Rectal smooth muscle tissue (tissue), 1 donor: ENCODE results near the gene DENND2A.
"Not testable (repeated sequence)": the region's sequence is repeated elsewhere in the genome, so short reads cannot be mapped to it uniquely, and the experiment has no call there.

Source experiments
- H3K27ac ChIP-seq: one replicate; pipeline ENCODE4 v1.7.0; 2013; ENCODE audit warnings: low read depth, low read length, inconsistent platforms
- H3K27me3 ChIP-seq: one replicate; pipeline ENCODE4 v1.7.0; 2013; ENCODE audit warnings: low read length; ENCODE audit not compliant: control insufficient read depth, insufficient read depth
- H3K36me3 ChIP-seq: one replicate; pipeline ENCODE4 v1.7.0; 2013; ENCODE audit warnings: low read length; ENCODE audit not compliant: control insufficient read depth, insufficient read depth
- H3K4me1 ChIP-seq: one replicate; pipeline ENCODE4 v1.7.0; 2013; ENCODE audit warnings: low read length; ENCODE audit not compliant: control insufficient read depth, insufficient read depth
- H3K4me3 ChIP-seq: one replicate; pipeline ENCODE4 v1.7.0; 2013; ENCODE audit warnings: low read length
- H3K9ac ChIP-seq: one replicate; pipeline ENCODE4 v1.7.0; 2013; ENCODE audit warnings: low read length

DENND2A gene

GRCh38 chr7:140670343-140670935 is 29.8 kb upstream of the DENND2A start:
- Histone ChIP-seq H3K4me1 (peaks cover 5% of the 10 kb centered on the region), H3K27ac (no peak overlapping the region), H3K4me3 (no peak overlapping the region), H3K36me3 (no peaks in the 10 kb centered on the region), H3K27me3 (no peaks in the 10 kb centered on the region), H3K9ac (no peak overlapping the region)

GRCh38 chr7:140669862-140670261 is 29.2 kb upstream of the DENND2A start:
- H3K36me3 ChIP-seq, H3K9ac ChIP-seq, H3K4me1 ChIP-seq, H3K27ac ChIP-seq, H3K27me3 ChIP-seq, H3K4me3 ChIP-seq: not testable (repeated sequence)

GRCh38 chr7:140669352-140669751 is 28.7 kb upstream of the DENND2A start:
- peaks cover 2% of the 10 kb centered on the region for H3K4me1 ChIP-seq
- no peak overlapping the region for H3K9ac ChIP-seq
- H3K36me3 ChIP-seq = no peaks in the 10 kb centered on the region
- H3K27ac ChIP-seq = no peak overlapping the region
- H3K4me3 ChIP-seq = no peak overlapping the region
- H3K27me3 ChIP-seq = no peaks in the 10 kb centered on the region

- H3K9ac ChIP-seq = no peak overlapping the region
- no peaks in the 10 kb centered on the region for H3K27me3 ChIP-seq
- no peak overlapping the region for H3K4me3 ChIP-seq
- H3K27ac ChIP-seq = no peak overlapping the region
- H3K4me1 ChIP-seq = peaks cover under 1% of the 10 kb centered on the region
- no peaks in the 10 kb centered on the region for H3K36me3 ChIP-seq
Measured at GRCh38 chr7:140668641-140669040, 28.0 kb upstream of the DENND2A start.

- Histone ChIP-seq H3K27me3 (no peaks in the 10 kb centered on the region), H3K4me1 (no peaks in the 10 kb centered on the region), H3K36me3 (no peaks in the 10 kb centered on the region), H3K27ac (no peak overlapping the region), H3K9ac (no peak overlapping the region), H3K4me3 (no peak overlapping the region)
Measured at GRCh38 chr7:140667476-140667875, 26.9 kb upstream of the DENND2A start.

- not testable (repeated sequence) for H3K27me3 ChIP-seq, H3K4me1 ChIP-seq, H3K9ac ChIP-seq, H3K27ac ChIP-seq, H3K36me3 ChIP-seq, H3K4me3 ChIP-seq
Measured at GRCh38 chr7:140662938-140663337, 22.3 kb upstream of the DENND2A start.

- Histone ChIP-seq H3K4me3 (no peak overlapping the region), H3K4me1 (no peaks in the 10 kb centered on the region), H3K27me3 (no peaks in the 10 kb centered on the region), H3K36me3 (no peaks in the 10 kb centered on the region), H3K27ac (no peak overlapping the region), H3K9ac (no peak overlapping the region)
Measured at GRCh38 chr7:140661124-140661523, 20.5 kb upstream of the DENND2A start.

GRCh38 chr7:140659856-140660255 is 19.2 kb upstream of the DENND2A start:
- no peak overlapping the region for H3K9ac ChIP-seq
- no peak overlapping the region for H3K27ac ChIP-seq
- no peaks in the 10 kb centered on the region for H3K36me3 ChIP-seq
- H3K4me1 ChIP-seq = no peaks in the 10 kb centered on the region
- no peak overlapping the region for H3K4me3 ChIP-seq
- no peaks in the 10 kb centered on the region for H3K27me3 ChIP-seq

GRCh38 chr7:140657891-140658290 is 17.3 kb upstream of the DENND2A start:
- H3K4me1 ChIP-seq = peaks cover 3% of the 10 kb centered on the region
- H3K36me3 ChIP-seq = no peaks in the 10 kb centered on the region
- no peak overlapping the region for H3K27ac ChIP-seq
- H3K4me3 ChIP-seq = no peak overlapping the region
- no peak overlapping the region for H3K9ac ChIP-seq
- H3K27me3 ChIP-seq = no peaks in the 10 kb centered on the region

GRCh38 chr7:140656548-140657515 is 16.2 kb upstream of the DENND2A start:
- peaks cover 3% of the 10 kb centered on the region for H3K4me1 ChIP-seq
- no peaks in the 10 kb centered on the region for H3K36me3 ChIP-seq
- H3K27ac ChIP-seq = peak overlapping the region; percentile 44
- peak overlapping the region; percentile 28 for H3K9ac ChIP-seq
- peak overlapping the region; percentile 55 for H3K4me3 ChIP-seq
- no peaks in the 10 kb centered on the region for H3K27me3 ChIP-seq

GRCh38 chr7:140655511-140656408 is 15.1 kb upstream of the DENND2A start:
- peak overlapping the region; percentile 51 for H3K4me3 ChIP-seq
- no peaks in the 10 kb centered on the region for H3K36me3 ChIP-seq
- H3K27me3 ChIP-seq = no peaks in the 10 kb centered on the region
- H3K27ac ChIP-seq = no peak overlapping the region
- H3K4me1 ChIP-seq = peaks cover 3% of the 10 kb centered on the region
- H3K9ac ChIP-seq = no peak overlapping the region

GRCh38 chr7:140654661-140655060 is 14.0 kb upstream of the DENND2A start:
- Histone ChIP-seq H3K4me1 (peaks cover 3% of the 10 kb centered on the region), H3K9ac (no peak overlapping the region), H3K27me3 (no peaks in the 10 kb centered on the region), H3K27ac (no peak overlapping the region), H3K4me3 (no peak overlapping the region), H3K36me3 (no peaks in the 10 kb centered on the region)
